SH-SY5Y (cell line): ENCODE data around the gene TSPAN5.

ENCODE experiments used
- GATA2 ChIP-seq: IDR thresholded peaks from 2 replicates; pipeline ENCODE4 v1.6.1; 2011; ENCODE audit warnings: mild to moderate bottlenecking, low read depth, low read length
- GATA3 ChIP-seq: IDR thresholded peaks from 2 replicates; pipeline ENCODE4 v1.6.1; 2011; ENCODE audit warnings: low read depth, mild to moderate bottlenecking, low read length, moderate library complexity

DNA sequence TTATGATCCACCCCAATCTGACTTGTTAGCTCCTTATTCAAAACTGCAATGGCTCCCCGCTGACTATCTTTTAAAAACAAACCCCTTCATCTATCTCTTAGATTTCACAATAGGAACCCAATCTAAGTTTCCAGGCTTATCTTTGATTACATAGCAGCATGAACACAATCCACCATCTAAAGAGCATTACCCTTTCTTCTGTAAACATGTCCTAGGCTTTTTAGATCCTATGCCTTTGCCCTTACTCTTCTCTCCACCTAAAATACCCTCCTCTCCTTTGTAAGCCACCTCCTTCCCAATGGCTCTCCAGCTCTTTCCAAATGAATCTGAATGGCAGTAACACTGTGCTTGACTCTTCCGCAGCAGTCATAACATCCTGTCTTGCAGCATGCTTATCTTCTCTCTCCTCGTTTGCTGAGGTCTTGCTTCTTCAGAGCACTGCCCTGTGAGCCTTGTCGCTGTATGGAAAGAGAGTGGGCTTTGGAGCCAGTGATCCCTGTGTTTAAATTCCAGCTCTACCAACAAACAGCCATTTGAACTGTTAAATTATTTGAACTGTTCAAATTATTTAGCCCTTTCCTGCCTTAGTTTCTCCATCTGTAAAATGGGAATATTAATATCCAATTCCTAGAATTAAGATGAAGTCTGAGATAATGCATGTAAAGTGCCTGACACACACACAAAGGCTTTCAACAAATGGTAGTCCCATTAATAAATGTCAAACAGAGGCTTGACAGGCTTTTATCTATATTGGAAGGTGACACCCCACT, 16.2 kb upstream of the TSPAN5 start:
- TF ChIP-seq GATA3 (no peak), GATA2 (no peak)
